GM10847 (cell line): ENCODE results near the gene FMN1.

Experiments
- POLR2A ChIP-seq: IDR thresholded peaks from 2 replicates; pipeline ENCODE4 v1.6.1; 2011; ENCODE audit not compliant: insufficient read length; ENCODE audit errors: extremely low read depth

FMN1 gene

GRCh38 chr15:33182278-33182905 lies 12.1 kb downstream of the FMN1 start:
- no peak for TF ChIP-seq POLR2A

GRCh38 chr15:33179874-33180273 lies 14.6 kb downstream of the FMN1 start:
- TF ChIP-seq POLR2A, result no peak

GRCh38 chr15:33171202-33171601 lies 23.3 kb downstream of the FMN1 start:
- no peak for TF ChIP-seq POLR2A

- no peak for TF ChIP-seq POLR2A
Measured at GRCh38 chr15:33169625-33170024, 24.9 kb downstream of the FMN1 start.

DNA sequence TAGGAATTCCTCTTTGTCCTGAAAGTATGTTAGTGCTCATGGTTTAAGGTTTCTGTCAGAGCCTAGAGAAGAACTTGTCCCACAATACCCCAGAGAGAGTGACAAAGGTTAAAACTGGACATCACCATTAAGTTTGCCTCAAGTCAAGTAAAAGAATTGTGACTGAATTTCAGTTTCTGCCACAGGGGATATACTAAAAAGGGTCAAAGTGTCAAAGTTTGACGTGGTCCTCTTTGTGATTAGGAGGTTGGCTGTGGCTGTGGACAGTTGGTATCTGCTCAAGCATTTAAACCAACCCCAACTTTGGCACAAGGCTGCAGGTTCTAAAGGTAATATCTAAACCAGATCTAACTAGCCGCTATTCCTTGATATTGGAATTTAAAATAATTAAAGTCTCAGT lies 26.1 kb downstream of the FMN1 start:
- no peak for TF ChIP-seq POLR2A

DNA sequence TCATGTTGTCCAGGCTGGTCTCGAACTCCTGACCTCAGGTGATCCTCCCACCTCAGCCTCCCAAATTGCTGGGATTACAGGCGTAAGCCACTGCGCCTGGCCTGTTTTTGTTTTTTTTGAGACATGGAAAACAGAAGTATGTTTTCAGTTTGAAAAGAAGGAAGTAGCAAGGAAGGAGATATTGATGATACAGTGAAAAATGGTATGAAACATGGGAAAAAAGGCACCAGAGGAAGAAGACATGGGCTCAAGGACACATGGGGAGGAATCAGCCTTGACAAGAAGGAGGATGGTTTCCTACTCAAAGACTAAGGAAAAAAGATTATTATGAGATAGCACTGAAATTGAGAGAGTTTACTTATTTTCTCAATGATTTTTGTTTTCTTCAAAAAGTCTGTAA lies 30.7 kb downstream of the FMN1 start:
- TF ChIP-seq POLR2A, result no peak

DNA sequence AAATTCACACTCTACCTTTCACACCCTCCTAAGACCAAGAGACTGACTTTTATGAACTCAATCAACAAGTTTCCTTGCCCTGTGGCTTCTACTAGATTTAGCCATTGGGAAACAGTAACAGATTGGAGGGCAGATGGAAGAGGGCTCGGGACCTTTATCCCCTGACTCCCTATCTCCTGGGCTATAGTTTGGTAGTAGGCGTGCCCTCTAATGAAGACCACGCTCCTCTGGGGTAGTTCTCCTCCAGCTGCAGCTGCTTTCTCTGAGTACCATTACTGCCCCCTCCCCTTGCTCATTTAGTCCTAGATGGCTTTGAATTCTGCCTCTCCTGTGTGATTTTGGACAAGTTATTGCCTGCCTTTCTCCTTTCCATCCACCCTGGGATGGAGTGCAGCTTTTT lies 33.3 kb downstream of the FMN1 start:
- TF ChIP-seq POLR2A, result no peak

DNA sequence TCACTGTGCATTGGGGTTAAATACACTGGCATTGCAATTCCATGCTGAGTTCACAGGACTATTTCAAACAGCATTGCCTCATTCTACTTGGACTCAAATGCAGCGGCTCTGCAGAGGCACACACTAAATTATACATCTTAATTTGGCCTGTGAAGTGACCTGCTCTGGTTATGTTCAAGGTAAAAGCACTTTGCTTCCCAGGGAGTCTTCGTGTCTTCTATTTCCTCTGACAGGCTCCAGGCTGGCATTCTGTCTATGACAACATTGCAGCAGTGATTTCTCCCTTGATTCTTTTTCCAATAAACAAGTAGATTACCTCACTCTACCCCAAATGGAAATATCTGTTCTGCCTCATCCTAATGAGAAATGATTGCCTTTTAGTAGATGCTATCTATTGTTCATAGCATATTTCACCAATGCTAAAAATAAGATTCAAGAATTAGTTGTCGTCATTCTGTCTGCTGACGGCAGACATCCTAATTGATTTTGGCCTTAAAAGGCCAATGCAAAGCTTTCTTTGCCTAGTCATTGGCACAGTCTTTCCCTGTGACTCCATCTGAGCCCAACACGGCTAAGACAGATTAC lies 33.8 kb downstream of the FMN1 start:
- TF ChIP-seq POLR2A, result no peak

GRCh38 chr15:33159726-33160453 lies 34.6 kb downstream of the FMN1 start:
- no peak for TF ChIP-seq POLR2A

- no peak for TF ChIP-seq POLR2A
Measured at GRCh38 chr15:33158366-33158765, 36.1 kb downstream of the FMN1 start.

DNA sequence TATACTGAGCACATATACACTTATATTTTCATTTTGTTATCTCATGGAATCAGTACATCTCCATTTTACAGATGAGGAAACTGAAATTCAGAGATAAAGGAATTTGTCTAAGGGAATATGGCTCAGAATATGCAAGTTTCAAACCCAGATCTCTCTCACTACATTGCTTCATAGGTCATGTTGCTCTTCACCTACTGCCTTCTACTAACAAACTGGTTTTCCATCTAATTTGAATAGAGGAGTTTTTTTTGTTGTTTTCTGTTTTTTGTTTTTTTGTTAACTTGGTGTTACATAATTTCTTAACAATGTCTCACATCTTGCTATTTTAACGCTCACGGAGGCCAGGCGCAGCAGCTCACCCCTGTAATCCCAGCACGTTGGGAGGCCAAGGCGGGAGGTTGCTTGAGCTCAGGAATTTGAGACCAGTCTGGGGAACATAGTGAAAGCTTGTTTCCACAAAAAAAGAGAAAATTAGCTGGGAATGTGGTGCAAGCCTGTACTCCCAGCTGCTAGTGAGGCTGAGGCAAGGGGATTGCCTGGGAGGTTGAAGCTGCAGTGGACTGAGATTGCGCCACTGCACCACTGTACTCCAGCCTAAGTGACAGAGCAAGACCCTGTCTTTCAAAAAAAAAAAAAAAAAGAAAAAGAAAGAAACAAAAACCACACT lies 37.0 kb downstream of the FMN1 start:
- no peak for TF ChIP-seq POLR2A

DNA sequence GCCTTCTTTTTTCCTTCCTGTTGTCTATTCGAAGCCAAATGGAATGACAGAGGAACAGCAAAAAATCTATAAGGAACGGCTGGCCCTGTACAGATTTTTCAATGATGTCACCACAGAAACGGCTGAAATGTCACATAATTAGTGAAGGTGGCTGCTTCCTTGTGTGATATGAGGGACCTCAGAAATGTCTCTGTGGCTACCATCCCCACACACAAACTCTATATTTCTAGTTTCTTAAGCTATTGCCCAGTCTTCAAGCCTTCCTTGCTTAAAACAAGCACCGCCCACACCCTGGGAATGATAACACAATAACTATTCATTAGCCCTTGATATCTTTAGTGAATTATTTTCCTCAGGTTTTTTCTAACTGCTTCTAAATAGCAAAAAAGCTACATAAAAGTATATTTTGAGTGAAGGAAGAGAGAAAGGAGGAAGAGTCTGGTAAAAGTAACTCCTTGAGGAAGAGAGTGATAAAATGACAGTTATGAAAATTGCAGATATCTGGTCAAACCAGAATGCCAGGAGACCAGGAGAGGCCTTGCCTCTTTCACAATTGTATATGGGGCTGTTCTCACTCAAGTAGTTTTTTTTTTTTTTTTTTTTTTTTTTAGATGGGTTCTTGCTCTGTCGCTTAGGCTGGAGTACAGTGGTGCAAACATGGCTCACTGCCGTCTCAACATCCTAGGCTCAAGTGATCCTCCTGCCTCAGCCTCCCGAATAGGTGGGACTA lies 38.7 kb downstream of the FMN1 start:
- TF ChIP-seq POLR2A, result no peak

DNA sequence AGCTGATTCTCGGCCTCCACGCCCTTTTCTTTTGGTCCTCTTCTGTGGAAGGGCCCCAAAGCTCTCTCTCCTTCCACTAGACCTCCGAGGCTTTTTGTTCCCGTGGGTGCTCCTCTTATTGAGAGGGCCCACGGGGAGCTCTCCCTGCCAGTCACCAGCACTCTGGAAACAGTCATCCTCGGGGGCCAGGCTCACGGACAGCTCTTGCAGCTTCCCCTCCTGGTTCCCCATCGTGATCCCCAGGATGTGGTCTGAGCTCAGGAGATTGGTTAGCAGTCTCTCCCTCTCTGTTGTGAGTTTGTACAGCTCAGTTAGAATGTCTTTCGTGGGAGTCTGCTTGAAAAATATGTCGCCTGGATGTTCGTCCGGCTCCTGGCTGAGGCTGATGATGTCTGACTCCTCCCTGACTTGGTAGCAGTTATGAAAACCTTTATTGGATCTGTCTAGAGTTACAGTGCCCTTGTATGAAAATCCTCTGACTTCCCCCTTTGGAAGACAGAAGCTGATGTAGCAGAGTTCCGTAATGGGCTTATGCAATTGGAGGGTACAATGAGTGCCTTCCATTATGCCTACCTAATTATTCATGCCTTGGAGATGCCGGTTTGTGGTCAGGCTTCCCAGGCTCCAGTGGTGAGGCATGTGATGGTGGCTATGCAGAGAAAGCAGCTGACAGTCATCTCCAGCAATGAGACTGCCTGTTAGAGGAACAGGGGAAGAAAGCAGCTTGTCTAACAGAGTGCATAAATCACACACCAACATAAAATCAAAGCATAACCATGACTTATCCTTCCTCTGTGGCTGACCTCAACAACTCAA lies 40.0 kb downstream of the FMN1 start:
- no peak for TF ChIP-seq POLR2A

DNA sequence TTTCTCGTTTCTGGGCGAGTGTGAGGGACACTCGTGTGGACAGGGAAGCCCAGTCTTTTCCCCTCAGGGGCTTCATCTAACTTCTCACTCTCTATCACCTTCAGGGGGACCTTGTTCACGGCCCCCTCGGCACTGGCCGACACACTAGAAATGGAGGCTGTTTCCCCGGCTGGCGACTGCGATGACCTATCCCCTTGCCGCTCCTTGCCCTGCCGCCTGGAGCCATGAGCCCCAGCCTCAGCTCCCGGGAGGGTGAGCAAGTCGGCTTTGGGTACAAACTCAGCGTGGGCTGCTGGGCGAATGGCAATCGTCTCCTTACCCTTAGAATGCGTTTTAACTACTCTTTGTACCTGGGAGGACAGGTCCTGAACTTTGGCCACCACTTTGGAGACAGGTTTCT lies 41.0 kb downstream of the FMN1 start:
- no peak for TF ChIP-seq POLR2A
